ENCODE results near the gene HCRTR1.

- TF ChIP-seq POLR2A (IDR thresholded peaks at IDR 0.05; ENCODE audit: low read depth, low read length) (no peak), NR2C2 (IDR thresholded peaks at IDR 0.05; ENCODE audit: borderline replicate concordance, control insufficient read depth, insufficient read length, low read depth) (no peak), EZH2 (IDR thresholded peaks at IDR 0.05; ENCODE audit: borderline replicate concordance, control insufficient read depth, low read depth, low read length) (no peak), TBL1XR1 (IDR thresholded peaks at IDR 0.05; ENCODE audit: low read depth, low read length) (no peak), CTCF (IDR thresholded peaks at IDR 0.05 in 2 of 3, conservative IDR thresholded peaks at IDR 0.05 in 1 of 3; ENCODE audit: control insufficient read depth in 2 of 3, extremely low read depth in 1 of 3, insufficient read depth in 1 of 3, low read depth in 3 of 3, low read length in 3 of 3) (no peak), YY1 (IDR thresholded peaks at IDR 0.05; ENCODE audit: low read depth, low read length) (no peak), NRF1 (conservative IDR thresholded peaks at IDR 0.05; ENCODE audit: low read depth, low read length) (no peak), CBX5 (IDR thresholded peaks at IDR 0.05; ENCODE audit: low read depth) (no peak), JUND (IDR thresholded peaks at IDR 0.05; ENCODE audit: low read depth, low read length) (no peak), RFX5 (IDR thresholded peaks at IDR 0.05; ENCODE audit: low read depth, low read length) (no peak), ZZZ3 (IDR thresholded peaks at IDR 0.05; ENCODE audit: control insufficient read depth, insufficient read length, low read depth) (no peak), SPI1 (IDR thresholded peaks at IDR 0.05; ENCODE audit: borderline replicate concordance, insufficient read depth, low read depth, low read length) (no peak)
Observed at GRCh38 chr1:31600641-31601040, 16.8 kb upstream of the HCRTR1 start.
